GM23338 (cell line): Measurements from ENCODE around the gene NLRX1. TPM values are rescaled to one million over a fixed set of nuclear protein-coding genes. Genes with fewer than 3 reads are reported as not detected.

Source experiments
- ATAC-seq: fragments of 200-7000 bp; cut with Tn5 transposase; 3 replicates; pipeline ENCODE4 v1.9.1; 2020
- DNase-seq: peaks from one replicate; pipeline ENCODE4 v3.0.0-alpha.2; 2015; ENCODE audit warnings: low spot score
- H2AFZ ChIP-seq: fragments of 200-600 bp; sonication (generic); 2 replicates; pipeline ENCODE4 v1.8.0; 2016; ENCODE audit warnings: antibody characterized with exemption, mild to moderate bottlenecking, moderate library complexity
- H3F3A ChIP-seq: fragments of 200-600 bp; sonication (generic); replicated peaks from 2 replicates; pipeline ENCODE4 v1.8.0; 2017; ENCODE audit warnings: antibody characterized with exemption, mixed run types, low read depth
- H3K27ac ChIP-seq: fragments of 200-600 bp; sonication (generic); 2 replicates; pipeline ENCODE4 v1.6.1; 2016; ENCODE audit warnings: low read depth
- H3K27me3 ChIP-seq: fragments of 200-600 bp; sonication (generic); 2 replicates; pipeline ENCODE4 v1.8.0; 2016; ENCODE audit warnings: mild to moderate bottlenecking, mixed run types, moderate library complexity; ENCODE audit not compliant: insufficient read depth
- H3K36me3 ChIP-seq: fragments of 200-600 bp; sonication (generic); 2 replicates; pipeline ENCODE4 v1.8.0; 2016; ENCODE audit warnings: mild to moderate bottlenecking; ENCODE audit not compliant: insufficient read depth
- H3K4me1 ChIP-seq: fragments of 200-600 bp; sonication (generic); 2 replicates; pipeline ENCODE4 v1.8.0; 2016; ENCODE audit warnings: mild to moderate bottlenecking, moderate library complexity; ENCODE audit not compliant: insufficient read depth
- H3K4me2 ChIP-seq: fragments of 200-600 bp; sonication (generic); 2 replicates; pipeline ENCODE4 v1.7.1; 2017; ENCODE audit warnings: mixed run types
- H3K4me3 ChIP-seq: fragments of 200-600 bp; sonication (generic); 2 replicates; pipeline ENCODE4 v1.6.1; 2016; ENCODE audit warnings: mixed run types
- H3K79me2 ChIP-seq: fragments of 200-600 bp; sonication (generic); replicated peaks from 2 replicates; pipeline ENCODE4 v1.8.0; 2017; ENCODE audit warnings: mild to moderate bottlenecking; ENCODE audit not compliant: insufficient read depth
- H3K9me2 ChIP-seq: fragments of 200-600 bp; sonication (generic); 2 replicates; pipeline ENCODE4 v1.8.0; 2017; ENCODE audit not compliant: insufficient read depth
- H4K20me1 ChIP-seq: fragments of 200-600 bp; sonication (generic); replicated peaks from 2 replicates; pipeline ENCODE4 v1.8.0; 2017; ENCODE audit warnings: mild to moderate bottlenecking; ENCODE audit not compliant: insufficient read depth
- H3K27ac Mint-ChIP-seq: 2 replicates; pipeline ENCODE4 v1.8.0; 2020; ENCODE audit warnings: inconsistent platforms, mild to moderate bottlenecking, moderate library complexity, mixed read lengths
- H3K27me3 Mint-ChIP-seq: 3 replicates; pipeline ENCODE4 v1.8.0; 2022; ENCODE audit warnings: low read depth, mild to moderate bottlenecking, moderate library complexity, mixed read lengths, inconsistent platforms; ENCODE audit not compliant: insufficient read depth, poor library complexity
- H3K36me3 Mint-ChIP-seq: 3 replicates; pipeline ENCODE4 v1.8.0; 2021; ENCODE audit warnings: low read depth, mild to moderate bottlenecking, inconsistent platforms, moderate library complexity, mixed read lengths
- H3K4me1 Mint-ChIP-seq: 3 replicates; pipeline ENCODE4 v1.8.0; 2020; ENCODE audit warnings: mild to moderate bottlenecking, inconsistent platforms, mixed read lengths
- H3K4me3 Mint-ChIP-seq: 3 replicates; pipeline ENCODE4 v1.8.0; 2021; ENCODE audit warnings: moderate library complexity, mild to moderate bottlenecking, inconsistent platforms, mixed read lengths
- H3K9me3 Mint-ChIP-seq: 3 replicates; pipeline ENCODE4 v1.8.0; 2020; ENCODE audit warnings: moderate library complexity, mild to moderate bottlenecking, inconsistent platforms, mixed read lengths
- CREB1 ChIP-seq: fragments of 250-450 bp; sonication (Bioruptor Pico); IDR thresholded peaks from 2 replicates; pipeline ENCODE4 v1.5.0; 2020; ENCODE audit warnings: low read depth, mild to moderate bottlenecking, moderate library complexity
- CTCF ChIP-seq, 2 experiments: fragments of 200-600 bp in 1 of 2; sonication (generic) in 1 of 2; conservative IDR thresholded peaks; 2 replicates each; pipeline versions ENCODE4 v1.5.1 to v1.6.1; 2016 to 2017; ENCODE audit warnings: antibody characterized with exemption in 2 of 2, low read depth in 2 of 2, mild to moderate bottlenecking in 2 of 2, moderate library complexity in 1 of 2
- ETS1 ChIP-seq: IDR thresholded peaks from 2 replicates; pipeline ENCODE4 v1.6.1; 2016; ENCODE audit warnings: antibody characterized with exemption
- EZH2 ChIP-seq: fragments of 200-600 bp; sonication (generic); IDR thresholded peaks from one replicate; pipeline ENCODE4 v1.8.0; 2017; ENCODE audit warnings: antibody characterized with exemption, mild to moderate bottlenecking, low read depth; ENCODE audit not compliant: unreplicated experiment
- EZH2phosphoT487 ChIP-seq: fragments of 200-600 bp; sonication (generic); IDR thresholded peaks from one replicate; pipeline ENCODE4 v1.8.1; 2018; ENCODE audit warnings: antibody characterized with exemption; ENCODE audit not compliant: unreplicated experiment
- JUNB ChIP-seq: IDR thresholded peaks from one replicate; pipeline ENCODE4 v1.6.1; 2016; ENCODE audit warnings: antibody characterized with exemption; ENCODE audit not compliant: unreplicated experiment
- NANOG ChIP-seq: IDR thresholded peaks from 2 replicates; pipeline ENCODE4 v1.6.1; 2016; ENCODE audit warnings: antibody characterized with exemption, borderline replicate concordance
- POLR2AphosphoS5 ChIP-seq: IDR thresholded peaks from 2 replicates; pipeline ENCODE4 v1.6.1; 2016; ENCODE audit warnings: antibody characterized with exemption, low read depth
- STAT1 ChIP-seq: IDR thresholded peaks from one replicate; pipeline ENCODE4 v1.6.1; 2016; ENCODE audit warnings: antibody characterized with exemption; ENCODE audit not compliant: unreplicated experiment
- ZNF114 ChIP-seq: fragments of 250-450 bp; sonication (Bioruptor Pico); IDR thresholded peaks from 2 replicates; pipeline ENCODE4 v1.5.0; 2020; ENCODE audit warnings: mild to moderate bottlenecking, moderate library complexity
- ZNF331 ChIP-seq: fragments of 250-450 bp; sonication (Bioruptor Pico); IDR thresholded peaks from 2 replicates; pipeline ENCODE4 v1.5.0; 2020; ENCODE audit warnings: low read depth, mild to moderate bottlenecking, moderate library complexity
- polyA plus RNA-seq: library from polyadenylated mRNA; unstranded; fragments of >200 nt; fragmentation: Nextera tagmentation; extraction: Ambion mirVana; gene quantifications from 2 replicates; pipeline ENCODE4 v1.2.1, GENCODE V29; 2016
- total RNA-seq: library from RNA; depleted of rRNA; stranded (reverse); fragments of >200 nt; shearing (Covaris generic); gene quantifications from 2 replicates; pipeline ENCODE4 v1.2.3, GENCODE V29; 2014
- TF ChIP-seq, protein P1 (sequence below): fragments of 250-450 bp; sonication (Bioruptor Pico); IDR thresholded peaks from 2 replicates; pipeline ENCODE4 v1.5.0; 2020; ENCODE audit warnings: mild to moderate bottlenecking, moderate library complexity
- TF ChIP-seq, protein P2 (sequence below): IDR thresholded peaks from one replicate; pipeline ENCODE4 v1.6.1; 2018; ENCODE audit warnings: antibody characterized with exemption; ENCODE audit not compliant: unreplicated experiment

NLRX1 gene
- total and polyA plus RNA-seq, 2 experiments from 2014 or later = 2.8 to 13.8 TPM

DNA sequence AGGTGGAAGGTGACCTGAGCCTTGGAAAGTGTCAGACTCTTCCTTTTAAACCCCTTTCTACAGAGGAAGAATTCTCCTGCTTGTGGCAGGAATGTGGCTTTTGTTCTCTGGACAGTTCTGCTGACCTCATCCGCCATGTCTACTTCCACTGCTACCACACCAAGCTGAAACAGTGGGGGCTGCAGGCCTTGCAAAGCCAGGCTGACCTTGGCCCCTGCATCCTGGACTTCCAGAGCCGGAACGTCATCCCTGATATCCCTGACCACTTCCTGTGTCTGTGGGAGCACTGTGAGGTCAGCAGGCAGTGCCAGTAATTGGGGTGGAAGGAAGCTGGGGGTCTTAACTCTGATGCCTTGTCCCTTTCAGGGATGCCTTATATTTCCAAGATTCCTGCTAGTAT, 37.9 kb upstream of the NLRX1 start:
- Histone ChIP-seq H3K79me2 (no peaks in the 10 kb centered on the region), H3K9me2 (no peaks in the 10 kb centered on the region), H2AFZ (no peak overlapping the region), H3K4me1 (no peaks in the 10 kb centered on the region), H3F3A (peaks cover 3% of the 10 kb centered on the region; the same call in 1 of the 2 replicates), H3K36me3 (peaks cover 35% of the 10 kb centered on the region), H3K4me3 (no peak overlapping the region), H4K20me1 (peaks cover 11% of the 10 kb centered on the region; the same call in 1 of the 2 replicates), H3K4me2 (no peak overlapping the region), H3K27ac (no peak overlapping the region; the same call in 1 of the 2 replicates), H3K27me3 (no peaks in the 10 kb centered on the region)
- Mint-ChIP-seq H3K27ac (no peak overlapping the region; the same call in 1 of the 2 replicates), H3K36me3 (peaks cover 51% of the 10 kb centered on the region), H3K27me3 (peaks cover 4% of the 10 kb centered on the region), H3K9me3 (no peaks in the 10 kb centered on the region), H3K4me1 (peaks cover 4% of the 10 kb centered on the region; the same call in 2 of the 3 replicates), H3K4me3 (no peak overlapping the region)
- TF ChIP-seq, protein P1, sequence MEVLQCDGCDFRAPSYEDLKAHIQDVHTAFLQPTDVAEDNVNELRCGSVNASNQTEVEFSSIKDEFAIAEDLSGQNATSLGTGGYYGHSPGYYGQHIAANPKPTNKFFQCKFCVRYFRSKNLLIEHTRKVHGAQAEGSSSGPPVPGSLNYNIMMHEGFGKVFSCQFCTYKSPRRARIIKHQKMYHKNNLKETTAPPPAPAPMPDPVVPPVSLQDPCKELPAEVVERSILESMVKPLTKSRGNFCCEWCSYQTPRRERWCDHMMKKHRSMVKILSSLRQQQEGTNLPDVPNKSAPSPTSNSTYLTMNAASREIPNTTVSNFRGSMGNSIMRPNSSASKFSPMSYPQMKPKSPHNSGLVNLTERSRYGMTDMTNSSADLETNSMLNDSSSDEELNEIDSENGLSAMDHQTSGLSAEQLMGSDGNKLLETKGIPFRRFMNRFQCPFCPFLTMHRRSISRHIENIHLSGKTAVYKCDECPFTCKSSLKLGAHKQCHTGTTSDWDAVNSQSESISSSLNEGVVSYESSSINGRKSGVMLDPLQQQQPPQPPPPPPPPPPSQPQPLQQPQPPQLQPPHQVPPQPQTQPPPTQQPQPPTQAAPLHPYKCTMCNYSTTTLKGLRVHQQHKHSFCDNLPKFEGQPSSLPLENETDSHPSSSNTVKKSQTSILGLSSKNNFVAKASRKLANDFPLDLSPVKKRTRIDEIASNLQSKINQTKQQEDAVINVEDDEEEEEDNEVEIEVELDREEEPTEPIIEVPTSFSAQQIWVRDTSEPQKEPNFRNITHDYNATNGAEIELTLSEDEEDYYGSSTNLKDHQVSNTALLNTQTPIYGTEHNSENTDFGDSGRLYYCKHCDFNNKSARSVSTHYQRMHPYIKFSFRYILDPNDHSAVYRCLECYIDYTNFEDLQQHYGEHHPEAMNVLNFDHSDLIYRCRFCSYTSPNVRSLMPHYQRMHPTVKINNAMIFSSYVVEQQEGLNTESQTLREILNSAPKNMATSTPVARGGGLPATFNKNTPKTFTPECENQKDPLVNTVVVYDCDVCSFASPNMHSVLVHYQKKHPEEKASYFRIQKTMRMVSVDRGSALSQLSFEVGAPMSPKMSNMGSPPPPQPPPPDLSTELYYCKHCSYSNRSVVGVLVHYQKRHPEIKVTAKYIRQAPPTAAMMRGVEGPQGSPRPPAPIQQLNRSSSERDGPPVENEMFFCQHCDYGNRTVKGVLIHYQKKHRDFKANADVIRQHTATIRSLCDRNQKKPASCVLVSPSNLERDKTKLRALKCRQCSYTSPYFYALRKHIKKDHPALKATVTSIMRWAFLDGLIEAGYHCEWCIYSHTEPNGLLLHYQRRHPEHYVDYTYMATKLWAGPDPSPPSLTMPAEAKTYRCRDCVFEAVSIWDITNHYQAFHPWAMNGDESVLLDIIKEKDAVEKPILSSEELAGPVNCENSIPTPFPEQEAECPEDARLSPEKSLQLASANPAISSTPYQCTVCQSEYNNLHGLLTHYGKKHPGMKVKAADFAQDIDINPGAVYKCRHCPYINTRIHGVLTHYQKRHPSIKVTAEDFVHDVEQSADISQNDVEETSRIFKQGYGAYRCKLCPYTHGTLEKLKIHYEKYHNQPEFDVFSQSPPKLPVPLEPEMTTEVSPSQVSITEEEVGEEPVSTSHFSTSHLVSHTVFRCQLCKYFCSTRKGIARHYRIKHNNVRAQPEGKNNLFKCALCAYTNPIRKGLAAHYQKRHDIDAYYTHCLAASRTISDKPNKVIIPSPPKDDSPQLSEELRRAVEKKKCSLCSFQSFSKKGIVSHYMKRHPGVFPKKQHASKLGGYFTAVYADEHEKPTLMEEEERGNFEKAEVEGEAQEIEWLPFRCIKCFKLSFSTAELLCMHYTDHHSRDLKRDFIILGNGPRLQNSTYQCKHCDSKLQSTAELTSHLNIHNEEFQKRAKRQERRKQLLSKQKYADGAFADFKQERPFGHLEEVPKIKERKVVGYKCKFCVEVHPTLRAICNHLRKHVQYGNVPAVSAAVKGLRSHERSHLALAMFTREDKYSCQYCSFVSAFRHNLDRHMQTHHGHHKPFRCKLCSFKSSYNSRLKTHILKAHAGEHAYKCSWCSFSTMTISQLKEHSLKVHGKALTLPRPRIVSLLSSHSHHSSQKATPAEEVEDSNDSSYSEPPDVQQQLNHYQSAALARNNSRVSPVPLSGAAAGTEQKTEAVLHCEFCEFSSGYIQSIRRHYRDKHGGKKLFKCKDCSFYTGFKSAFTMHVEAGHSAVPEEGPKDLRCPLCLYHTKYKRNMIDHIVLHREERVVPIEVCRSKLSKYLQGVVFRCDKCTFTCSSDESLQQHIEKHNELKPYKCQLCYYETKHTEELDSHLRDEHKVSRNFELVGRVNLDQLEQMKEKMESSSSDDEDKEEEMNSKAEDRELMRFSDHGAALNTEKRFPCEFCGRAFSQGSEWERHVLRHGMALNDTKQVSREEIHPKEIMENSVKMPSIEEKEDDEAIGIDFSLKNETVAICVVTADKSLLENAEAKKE (CRISPR knock-in tag) = no peak
- TF ChIP-seq STAT1 = no peak
- TF ChIP-seq ZNF331 = no peak
- TF ChIP-seq ZNF114 (CRISPR knock-in tag) = no peak
- no peak for TF ChIP-seq EZH2
- no peak for TF ChIP-seq EZH2phosphoT487
- no peak for TF ChIP-seq CREB1
- no peak for TF ChIP-seq POLR2AphosphoS5
- TF ChIP-seq, protein P2, sequence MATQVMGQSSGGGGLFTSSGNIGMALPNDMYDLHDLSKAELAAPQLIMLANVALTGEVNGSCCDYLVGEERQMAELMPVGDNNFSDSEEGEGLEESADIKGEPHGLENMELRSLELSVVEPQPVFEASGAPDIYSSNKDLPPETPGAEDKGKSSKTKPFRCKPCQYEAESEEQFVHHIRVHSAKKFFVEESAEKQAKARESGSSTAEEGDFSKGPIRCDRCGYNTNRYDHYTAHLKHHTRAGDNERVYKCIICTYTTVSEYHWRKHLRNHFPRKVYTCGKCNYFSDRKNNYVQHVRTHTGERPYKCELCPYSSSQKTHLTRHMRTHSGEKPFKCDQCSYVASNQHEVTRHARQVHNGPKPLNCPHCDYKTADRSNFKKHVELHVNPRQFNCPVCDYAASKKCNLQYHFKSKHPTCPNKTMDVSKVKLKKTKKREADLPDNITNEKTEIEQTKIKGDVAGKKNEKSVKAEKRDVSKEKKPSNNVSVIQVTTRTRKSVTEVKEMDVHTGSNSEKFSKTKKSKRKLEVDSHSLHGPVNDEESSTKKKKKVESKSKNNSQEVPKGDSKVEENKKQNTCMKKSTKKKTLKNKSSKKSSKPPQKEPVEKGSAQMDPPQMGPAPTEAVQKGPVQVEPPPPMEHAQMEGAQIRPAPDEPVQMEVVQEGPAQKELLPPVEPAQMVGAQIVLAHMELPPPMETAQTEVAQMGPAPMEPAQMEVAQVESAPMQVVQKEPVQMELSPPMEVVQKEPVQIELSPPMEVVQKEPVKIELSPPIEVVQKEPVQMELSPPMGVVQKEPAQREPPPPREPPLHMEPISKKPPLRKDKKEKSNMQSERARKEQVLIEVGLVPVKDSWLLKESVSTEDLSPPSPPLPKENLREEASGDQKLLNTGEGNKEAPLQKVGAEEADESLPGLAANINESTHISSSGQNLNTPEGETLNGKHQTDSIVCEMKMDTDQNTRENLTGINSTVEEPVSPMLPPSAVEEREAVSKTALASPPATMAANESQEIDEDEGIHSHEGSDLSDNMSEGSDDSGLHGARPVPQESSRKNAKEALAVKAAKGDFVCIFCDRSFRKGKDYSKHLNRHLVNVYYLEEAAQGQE = no peak
- no peak for TF ChIP-seq JUNB
- TF ChIP-seq ETS1 = no peak
- TF ChIP-seq CTCF (conservative IDR thresholded peaks at IDR 0.05; ENCODE audit: low read depth in 2 of 2) = no peak
- TF ChIP-seq NANOG = no peak
- ATAC-seq (no peak), DNase-seq (no peak)
